HG03575 (cell line): ENCODE results near the gene PPP1R14C.

ENCODE experiments used
- ATAC-seq: cut with Tn5 transposase; IDR thresholded peaks from one replicate; pipeline ENCODE4 v1.9.1; 2021; ENCODE audit not compliant: unreplicated experiment, insufficient number of reproducible peaks, low FRiP score; ENCODE audit errors: extremely low read depth

PPP1R14C gene

GRCh38 chr6:150258381-150258780 is 115.5 kb downstream of the PPP1R14C start:
- ATAC-seq, result no peak

DNA sequence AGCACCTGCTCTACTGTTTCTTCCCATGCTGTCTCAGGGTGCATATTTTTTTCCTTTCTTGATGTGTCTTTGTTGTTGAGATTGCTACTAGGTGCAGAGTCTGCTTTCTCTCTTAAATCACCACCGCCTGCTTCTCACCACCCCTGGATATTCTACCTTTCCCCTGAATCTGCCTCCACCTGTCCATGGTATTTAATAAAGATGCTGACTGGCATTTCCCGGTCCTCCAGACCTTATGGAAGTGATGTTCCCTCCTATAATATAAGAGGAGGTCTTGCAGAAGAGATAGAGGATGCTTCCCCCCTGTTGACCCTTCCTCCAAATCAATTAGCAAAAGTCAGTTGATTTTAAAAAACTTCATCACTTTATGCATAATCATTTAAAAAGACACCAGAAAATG is 118.1 kb downstream of the PPP1R14C start:
- ATAC-seq, result no peak

DNA sequence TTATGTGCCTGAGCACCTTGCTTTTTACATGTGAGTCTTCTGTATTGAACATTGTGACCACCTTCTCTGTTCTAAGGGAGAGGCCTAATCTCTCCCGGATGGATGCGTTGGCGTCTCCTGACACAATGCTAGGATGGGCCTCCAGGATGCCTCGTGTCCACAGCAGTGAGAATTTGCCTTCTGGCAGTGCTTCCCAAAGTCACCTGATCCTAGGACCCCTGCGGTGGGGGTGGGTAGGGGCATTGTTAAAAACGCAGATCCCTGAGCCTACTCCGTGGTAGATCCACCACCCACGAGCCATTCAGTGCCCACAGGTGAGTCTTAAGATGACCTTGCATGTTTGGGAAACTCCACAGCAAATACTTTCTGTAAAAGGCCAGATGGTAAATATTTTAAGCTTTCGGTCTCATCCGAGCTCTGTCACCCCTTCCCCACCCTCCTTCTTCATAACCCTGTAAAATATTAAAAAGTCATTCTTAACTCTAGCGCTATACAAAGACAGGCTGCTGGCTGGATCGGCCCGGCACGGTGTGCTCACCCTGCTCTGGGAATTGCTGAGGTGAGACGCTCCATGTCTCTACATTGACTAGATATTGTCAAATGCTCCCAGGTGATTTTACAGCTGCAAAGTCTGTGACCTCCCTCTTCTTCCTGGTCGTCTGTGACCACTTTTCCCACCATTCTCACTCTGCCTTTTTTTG is 119.3 kb downstream of the PPP1R14C start:
- no peak for ATAC-seq

GRCh38 chr6:150263765-150264404 is 121.0 kb downstream of the PPP1R14C start:
- ATAC-seq, result no peak

GRCh38 chr6:150266309-150266708 is 123.5 kb downstream of the PPP1R14C start:
- no peak for ATAC-seq

- no peak for ATAC-seq
Observed at GRCh38 chr6:150266963-150267685, 124.3 kb downstream of the PPP1R14C start.

- ATAC-seq, result no peak
Observed at GRCh38 chr6:150267686-150268561, 125.1 kb downstream of the PPP1R14C start.

DNA sequence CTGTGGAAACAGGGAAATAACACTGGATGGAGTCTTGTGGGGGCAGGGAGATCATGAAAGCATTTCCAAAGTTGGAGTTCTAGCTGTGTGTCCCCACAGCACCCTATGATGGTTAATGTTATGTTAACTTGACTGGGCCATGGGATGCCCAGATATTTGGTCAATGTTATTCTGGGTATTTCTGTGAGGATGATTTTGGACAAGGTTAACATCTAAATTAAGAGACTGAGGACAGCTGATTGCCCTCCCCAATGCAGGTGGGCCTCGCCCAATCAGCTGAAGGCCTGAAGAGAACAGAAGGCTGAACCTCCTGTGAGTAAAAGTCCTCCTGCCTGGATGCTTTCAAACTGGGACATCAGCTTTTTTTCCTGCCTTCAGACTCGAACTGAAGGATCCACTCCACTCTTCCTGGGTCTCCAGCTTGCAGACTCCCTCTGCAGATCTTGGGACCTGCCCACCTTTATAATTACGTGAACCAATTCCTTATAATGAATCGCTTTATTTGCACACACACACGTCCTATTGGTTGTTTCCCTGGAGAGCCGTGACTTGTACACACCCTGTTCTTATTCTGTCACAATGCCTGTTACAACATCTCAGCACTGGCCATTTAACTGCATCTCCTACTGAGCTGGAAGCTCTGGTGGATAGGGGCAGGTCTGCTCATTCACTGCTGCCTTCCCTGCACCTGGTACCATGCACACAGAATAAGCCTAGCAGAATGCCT is 126.4 kb downstream of the PPP1R14C start:
- ATAC-seq, result no peak

DNA sequence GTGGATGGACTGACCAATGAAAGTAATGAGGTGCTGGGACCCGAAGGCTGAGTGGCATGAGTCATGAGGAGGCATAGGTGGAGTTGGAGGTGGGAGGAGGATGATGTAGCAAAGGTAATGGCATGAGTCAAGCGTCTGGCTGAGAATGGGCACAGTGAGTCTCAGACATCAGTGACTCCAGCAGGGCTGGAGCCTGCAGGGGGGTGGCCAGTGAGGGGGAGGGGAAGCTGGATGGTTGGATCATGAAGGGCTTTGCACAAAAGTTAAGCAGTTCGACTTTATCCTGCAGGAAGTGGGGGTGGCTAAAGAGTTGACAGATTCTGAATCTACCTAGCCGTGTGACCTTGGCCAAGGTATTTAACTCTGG is 127.0 kb downstream of the PPP1R14C start:
- no peak for ATAC-seq

GRCh38 chr6:150270330-150271052 is 127.6 kb downstream of the PPP1R14C start:
- no peak for ATAC-seq

GRCh38 chr6:150271172-150271500 is 128.3 kb downstream of the PPP1R14C start:
- no peak for ATAC-seq

- no peak for ATAC-seq
Observed at GRCh38 chr6:150271501-150272263, 128.8 kb downstream of the PPP1R14C start.

DNA sequence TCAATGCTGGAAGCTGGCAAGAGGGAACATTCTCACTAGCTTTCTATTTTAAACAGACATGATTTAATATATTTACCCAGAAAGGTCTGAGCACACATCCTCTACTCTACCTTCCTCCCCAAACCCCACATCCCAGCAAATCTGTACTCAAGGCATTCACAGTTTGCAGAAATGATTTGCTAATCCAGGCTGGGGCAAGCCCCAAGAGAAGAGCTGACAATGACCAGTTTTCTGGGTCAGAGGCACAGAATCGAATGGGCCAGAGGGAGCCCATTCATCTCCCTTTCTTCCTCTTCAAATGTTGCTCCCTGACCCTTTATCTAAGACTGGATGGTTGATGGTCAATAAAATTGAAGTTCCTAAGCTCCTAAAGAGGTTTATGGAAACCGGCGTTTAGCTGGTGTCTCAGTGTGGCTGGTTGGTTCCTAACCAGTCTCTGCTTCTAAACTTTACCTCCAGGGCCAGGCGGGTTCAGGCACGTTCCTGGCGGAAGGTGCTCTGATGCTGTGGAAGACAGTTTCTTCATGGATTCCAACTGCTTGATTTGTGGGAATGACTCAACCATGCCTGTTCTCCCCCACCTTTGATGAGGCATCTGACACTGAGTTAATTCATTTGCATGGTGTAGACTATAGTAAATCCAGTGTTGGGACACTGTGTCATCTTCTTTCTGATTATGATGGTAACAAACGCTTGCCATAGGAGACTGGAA is 129.6 kb downstream of the PPP1R14C start:
- no peak for ATAC-seq

GRCh38 chr6:150272976-150273315 is 130.1 kb downstream of the PPP1R14C start:
- ATAC-seq, result no peak

DNA sequence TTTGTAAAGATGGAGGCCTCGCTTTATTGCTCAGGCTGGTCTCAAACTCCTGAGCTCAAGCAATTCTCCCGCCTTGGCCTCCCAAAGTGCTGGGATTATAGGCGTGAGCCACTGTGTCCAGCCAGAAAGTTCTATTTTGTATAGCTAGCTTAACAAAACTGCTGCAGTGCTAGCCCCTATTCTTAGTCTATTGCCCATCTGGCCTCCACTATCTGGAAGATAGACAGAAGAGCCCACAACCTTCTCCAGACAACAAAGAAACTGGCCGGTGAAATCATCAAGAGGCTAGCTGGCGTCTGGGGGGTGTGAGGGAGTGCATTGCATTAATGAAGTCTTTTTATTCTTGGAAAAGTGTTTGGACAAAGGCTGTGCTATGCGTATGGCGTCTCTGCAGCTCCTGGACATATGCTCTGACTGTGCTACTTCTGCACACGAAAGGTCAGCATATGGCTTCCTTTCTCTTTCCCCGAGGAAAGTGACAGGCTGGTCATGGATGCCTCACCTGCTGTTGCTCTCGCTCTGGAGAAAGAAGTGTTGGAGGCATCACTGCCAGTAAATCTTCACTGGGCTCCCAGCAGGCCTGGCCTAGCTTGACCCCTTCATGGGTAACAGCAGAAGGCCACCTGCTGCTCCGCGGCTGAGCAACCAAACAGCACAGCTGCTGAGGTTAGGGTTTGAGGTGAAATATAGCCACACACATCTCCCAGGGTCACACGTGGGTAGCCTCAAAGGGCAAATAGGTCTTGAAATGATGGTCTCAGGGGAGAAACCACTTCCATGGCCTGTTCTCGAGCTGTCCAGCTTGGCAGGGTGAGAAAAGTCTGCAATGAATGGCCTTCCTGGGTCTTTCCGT is 130.8 kb downstream of the PPP1R14C start:
- ATAC-seq, result no peak

GRCh38 chr6:150275489-150275888 is 132.6 kb downstream of the PPP1R14C start:
- no peak for ATAC-seq
